ENCODE results near the gene SLC13A3.

SLC13A3 gene

DNA sequence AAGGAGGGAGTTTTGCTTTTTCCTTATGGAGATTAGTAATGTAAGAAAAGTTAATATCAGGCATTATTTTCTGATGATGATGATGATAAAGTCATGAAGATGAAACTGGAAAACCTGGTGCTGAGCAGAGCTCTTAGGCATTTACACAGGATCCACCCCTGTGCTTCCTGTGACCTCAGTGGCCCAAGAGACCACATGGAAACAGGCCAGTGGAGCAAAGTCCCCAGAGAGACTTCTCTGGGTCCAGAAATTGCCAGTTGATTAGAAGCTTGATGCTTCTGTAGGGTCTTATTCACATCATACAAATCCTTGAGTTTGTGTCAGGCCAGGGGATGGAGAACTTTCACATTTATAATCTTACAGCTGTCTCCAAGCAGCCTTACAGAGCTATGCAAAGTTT is 46.1 kb downstream of the SLC13A3 start:
- no peak for DNase-seq (ENCODE audit: low spot score)

GRCh38 chr20:46604551-46605133 is 46.6 kb downstream of the SLC13A3 start:
- DNase-seq (ENCODE audit: low spot score): no peak

GRCh38 chr20:46602429-46602828 is 48.8 kb downstream of the SLC13A3 start:
- no peak for DNase-seq (ENCODE audit: low spot score)

DNA sequence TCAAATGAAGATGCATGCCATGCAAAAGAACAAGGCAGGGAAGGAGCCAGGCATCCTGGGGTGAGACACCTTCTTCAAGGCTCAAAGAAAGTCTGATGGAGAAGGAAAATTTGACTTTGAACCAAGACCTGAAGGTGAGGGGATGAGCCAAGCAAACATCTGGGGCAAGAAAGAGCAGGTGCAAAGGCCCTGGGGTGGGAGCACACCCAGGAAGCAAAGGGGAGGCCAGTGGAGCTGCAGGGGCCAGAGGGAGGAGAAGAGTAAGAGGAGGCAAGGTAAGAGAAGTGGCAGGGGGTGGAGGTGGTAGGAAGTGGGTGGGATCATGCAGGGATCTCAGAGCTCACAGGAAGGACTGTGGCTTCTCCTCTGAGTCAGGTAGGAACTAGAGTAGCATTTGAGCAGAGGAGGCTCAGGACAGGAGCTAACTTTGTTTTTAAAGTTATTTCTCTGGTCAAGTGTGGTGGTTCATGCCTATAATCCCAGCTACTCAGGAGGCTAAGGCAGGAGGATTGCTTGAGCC is 49.6 kb downstream of the SLC13A3 start:
- no peak for DNase-seq (ENCODE audit: low spot score)

GRCh38 chr20:46600286-46600752 is 50.9 kb downstream of the SLC13A3 start:
- no peak for DNase-seq (ENCODE audit: low spot score)

DNA sequence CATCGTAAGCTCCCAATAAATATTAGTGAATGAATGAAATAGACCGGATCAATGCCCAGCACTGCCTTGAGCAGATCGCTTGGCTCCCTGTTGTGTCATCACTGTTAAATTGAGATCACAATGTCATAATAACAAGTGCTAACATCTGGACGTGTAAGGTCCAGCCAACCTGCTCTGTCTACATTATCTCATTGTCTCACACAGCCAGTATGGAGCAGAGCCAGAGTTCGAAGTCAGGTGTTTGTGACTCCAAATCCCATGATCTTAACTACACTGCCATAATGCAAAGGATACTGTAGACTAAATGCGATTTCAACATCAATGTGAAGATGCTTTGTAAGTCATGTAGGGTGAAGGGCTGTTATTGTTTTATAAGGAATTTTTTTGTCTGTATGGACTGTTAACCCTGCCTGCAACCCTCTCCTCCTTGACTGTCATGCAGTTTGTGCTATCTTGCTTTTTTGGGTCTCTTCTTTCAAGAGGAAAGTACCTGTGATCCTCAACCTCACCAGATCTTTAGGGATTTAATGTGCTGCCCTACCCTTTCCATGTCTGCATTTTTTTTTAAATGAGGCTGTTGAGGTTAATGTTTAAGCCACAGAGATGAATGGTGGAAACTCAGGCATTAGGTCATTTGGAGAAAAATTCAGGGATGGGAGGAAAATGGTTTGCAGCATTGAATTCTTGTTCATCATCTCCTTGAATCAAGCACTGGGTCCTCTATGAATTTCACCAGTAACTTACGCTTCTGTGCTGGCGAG is 51.9 kb downstream of the SLC13A3 start:
- DNase-seq (ENCODE audit: low spot score): no peak

- no peak for DNase-seq (ENCODE audit: low spot score)
Observed at GRCh38 chr20:46595933-46596332, 55.3 kb downstream of the SLC13A3 start.

- DNase-seq (ENCODE audit: low spot score): no peak
Observed at GRCh38 chr20:46594725-46595124, 56.5 kb downstream of the SLC13A3 start.

- DNase-seq (ENCODE audit: low spot score): no peak
Observed at GRCh38 chr20:46592580-46593362, 58.5 kb downstream of the SLC13A3 start.

DNA sequence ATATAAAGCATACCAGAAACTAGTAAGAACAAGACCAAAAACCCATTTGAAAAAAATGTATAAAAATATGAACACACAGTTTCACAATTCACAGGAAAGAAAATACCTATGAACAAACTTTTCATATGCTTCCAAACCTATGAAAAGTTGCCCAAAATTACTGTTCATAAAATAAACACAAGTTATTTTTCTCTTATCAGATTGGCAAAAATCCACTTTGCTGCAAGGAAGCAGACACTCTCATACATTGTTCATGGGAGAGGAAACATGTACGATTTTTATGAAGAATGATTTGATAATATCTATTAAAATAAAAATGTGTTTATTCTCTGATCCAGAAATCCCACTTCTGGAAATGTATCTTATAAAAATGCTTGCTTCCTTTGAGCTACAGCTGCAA is 60.8 kb downstream of the SLC13A3 start:
- DNase-seq (ENCODE audit: low spot score): no peak

DNA sequence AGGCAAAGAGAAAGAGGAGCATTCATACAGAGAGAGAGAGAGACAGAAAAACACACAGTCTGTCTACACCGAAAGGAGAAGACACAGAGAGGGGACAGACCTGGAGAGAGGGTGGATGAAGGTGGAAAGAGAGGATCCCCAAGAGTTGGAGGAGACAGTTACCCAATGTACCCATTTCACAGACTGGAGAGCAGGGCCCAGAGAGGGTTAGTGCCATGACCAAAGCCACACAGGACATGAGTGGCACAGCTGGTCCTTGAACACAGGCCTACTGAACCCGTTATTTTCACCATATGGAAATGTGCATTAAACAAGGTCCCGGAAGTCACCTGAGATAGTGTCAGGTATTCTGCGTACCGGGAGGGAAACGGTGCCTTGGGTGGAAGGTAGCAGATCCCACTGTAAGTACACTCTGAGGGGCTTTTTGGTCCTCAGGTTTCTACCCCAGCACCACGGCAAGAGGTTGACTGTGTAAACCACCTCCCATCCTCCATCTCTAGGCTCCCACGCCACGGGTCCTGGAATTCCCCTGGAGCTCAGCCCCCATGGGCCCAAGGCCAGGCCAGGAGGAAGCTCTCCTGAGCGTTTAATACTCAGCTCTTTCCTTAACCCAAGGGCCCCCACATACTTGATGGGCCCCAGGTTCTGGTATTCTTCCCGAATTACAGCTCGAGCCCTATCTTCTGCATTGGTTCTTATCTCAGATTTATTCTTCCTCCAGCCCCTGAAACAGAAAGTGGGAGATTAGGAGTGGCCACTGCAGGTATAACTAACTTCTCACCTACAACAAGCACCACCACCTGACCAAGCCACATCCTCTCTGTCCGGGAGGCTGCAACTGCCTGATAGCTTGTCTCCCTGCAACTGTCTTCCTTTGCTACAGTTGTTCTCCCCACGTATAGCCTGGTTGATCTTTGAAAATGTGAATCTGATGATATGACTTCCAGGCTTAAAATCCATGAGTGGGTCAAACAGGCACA is 62.4 kb downstream of the SLC13A3 start:
- no peak for DNase-seq (ENCODE audit: low spot score)

- no peak for DNase-seq (ENCODE audit: low spot score)
Observed at GRCh38 chr20:46587986-46588385, 63.3 kb downstream of the SLC13A3 start.

DNA sequence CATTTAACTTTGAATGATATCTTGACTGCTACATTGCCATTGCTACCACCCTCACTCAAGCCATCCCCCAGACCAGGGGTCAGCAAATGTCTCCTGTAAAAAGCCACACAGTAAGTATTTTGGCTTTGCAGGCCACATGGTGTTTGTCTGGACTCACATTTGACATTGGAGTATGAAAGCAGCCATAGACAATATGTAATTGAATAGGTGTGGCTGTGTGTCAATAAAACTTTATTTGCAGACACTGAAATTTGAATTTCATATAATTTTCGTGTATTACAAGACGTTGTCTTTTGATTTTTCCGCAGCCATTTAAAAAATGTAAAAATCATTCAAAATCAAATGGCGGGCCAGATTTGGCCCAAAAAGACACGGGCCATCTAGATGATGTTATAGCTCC is 64.5 kb downstream of the SLC13A3 start:
- DNase-seq (ENCODE audit: low spot score): no peak

DNA sequence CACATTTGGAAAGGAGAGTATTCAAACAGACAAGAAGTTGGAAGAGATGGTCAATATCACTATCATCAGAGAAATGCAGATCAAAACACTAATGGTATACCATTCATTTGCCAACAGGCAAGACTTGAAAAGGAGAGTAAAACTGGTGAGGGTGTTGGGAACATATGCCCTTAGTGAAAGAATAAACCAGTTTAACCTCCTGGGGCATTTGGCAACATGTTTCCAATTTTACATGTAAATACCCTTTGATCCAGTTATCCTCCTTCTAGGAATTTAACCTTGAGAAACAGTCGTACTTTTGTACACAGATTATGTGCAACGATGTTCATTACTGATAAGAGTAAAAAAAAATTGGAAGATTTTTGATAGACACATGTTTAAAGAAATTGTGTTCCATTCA is 66.8 kb downstream of the SLC13A3 start:
- no peak for DNase-seq (ENCODE audit: low spot score)

DNA sequence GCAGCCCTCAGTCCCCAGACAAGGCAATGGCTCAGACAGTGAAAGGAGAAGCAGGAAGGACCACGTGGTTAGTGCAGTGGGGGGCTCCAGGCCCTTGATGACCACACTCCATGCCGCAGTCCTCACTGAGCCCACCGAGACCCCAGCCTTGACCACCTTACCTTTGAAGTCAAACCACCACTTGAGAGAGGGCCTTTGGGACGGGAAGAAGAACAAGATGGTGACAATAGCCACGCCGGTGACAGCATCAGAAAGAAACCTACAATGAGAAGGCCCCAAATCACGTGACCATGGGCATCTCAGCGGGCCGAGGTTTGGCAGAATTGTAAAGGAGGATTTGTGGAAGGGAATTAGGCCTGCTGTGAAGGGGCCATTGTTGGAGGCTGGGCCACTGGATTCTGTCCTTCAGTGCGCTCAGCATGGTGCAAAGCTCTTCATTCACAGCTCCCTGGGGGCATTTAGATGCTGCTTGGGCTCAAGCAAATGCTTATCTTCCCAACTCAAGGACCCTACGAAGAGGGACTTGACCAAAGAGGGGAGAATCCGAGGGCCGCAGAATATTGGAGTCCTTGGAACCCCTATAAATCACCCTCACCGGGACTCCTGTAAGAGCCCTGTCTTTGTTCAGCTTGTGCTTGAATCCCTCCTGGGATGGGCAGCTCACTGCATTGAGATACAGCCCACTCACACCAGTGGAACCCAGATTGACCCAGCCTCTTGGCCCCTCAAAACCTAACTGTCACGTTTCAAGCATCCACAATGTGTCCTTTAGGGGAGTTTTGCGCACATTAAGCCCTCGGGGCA is 67.6 kb downstream of the SLC13A3 start:
- DNase-seq (ENCODE audit: low spot score): no peak

DNA sequence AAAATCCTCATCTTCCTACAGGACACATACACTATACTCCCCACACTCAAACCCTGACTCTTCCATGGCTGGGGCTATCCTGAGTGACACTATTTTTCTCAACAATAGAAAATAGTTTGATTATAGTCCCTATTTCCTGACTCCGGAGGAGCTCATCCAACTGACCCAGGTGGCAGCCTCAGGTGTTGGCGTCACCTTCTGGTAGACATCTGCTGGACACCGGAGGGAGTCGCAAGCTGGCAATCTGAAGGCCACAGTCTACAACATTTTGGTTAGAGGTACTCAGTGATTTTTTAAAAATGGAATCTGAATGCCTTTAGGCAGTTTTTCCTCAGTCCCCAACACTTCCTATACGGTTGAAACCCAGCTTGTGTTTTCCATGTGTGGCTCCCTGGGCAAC is 68.6 kb downstream of the SLC13A3 start:
- no peak for DNase-seq (ENCODE audit: low spot score)

DNA sequence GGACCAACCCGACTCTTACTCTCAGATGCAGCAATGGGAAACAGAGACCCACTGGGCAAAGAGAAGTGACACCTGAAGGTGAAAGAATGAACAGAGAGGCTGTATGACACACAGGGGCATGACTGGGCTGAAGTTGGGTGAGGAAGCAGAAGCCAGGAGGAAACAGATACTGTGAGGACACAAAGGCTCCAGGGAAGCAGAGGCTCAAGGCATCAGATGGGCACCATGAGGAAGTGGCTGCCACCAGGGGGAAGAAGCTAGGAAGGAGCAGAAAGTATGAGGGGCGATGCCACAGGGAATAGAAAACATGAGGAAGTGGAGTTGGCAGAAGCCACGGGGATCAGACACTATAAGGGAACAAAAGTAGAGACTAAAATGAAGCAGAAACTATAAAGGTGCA is 69.9 kb downstream of the SLC13A3 start:
- no peak for DNase-seq (ENCODE audit: low spot score)

DNA sequence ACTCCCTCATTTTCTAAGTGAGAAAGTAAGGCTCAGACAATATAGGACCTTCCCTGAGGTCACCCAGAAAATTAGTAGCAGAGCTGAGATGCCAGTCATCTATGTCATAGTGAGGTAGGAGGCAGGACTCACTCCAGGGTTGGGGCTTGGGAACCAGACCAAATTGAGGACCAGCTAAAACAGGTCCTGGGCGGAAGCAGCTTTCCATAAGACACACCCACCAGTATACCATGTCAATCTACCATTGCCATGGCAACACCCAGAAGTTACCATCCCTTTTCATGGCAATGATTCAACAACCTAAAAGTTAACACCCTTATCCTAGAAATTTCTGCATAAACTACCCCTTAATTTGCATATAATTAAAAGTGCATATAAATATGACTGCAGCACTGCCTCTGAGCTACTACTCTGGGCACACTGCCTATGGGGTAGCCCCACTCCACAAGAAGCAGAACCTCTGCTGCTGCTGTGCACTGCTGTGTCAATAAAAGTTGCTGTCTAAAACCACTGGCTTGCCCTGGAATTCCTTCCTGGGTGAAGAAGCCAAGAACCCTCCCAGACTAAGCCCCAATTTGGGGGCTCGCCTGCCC is 70.5 kb downstream of the SLC13A3 start:
- DNase-seq (ENCODE audit: low spot score): no peak

GRCh38 chr20:46578745-46579144 is 72.5 kb downstream of the SLC13A3 start:
- DNase-seq (ENCODE audit: low spot score): no peak

DNA sequence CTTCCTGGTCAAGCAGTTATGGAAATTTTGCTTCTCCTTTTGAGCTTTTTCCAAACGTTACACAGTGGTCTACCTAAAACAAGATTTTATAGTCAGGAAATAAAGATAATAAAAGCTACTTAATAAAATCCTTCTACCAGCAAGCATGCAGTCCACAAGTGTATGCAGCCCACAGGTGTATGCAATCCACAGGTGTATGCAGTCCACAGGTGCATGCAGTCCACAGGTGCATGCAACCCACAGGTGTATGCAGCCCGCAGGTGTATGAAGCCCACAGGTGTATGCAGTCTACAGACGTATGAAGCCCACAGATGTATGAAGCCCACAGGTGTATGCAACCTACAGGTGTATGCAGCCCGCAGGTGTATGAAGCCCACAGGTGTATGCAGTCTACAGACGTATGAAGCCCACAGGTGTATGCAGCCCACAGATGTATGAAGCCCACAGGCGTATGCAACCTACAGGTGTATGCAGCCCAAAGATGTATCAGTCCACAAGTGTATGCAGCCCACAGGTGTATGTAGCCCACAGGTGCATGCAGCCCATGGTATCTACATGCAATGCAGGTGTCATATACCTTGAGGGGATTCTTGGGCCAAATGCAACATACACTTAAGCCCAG is 74.4 kb downstream of the SLC13A3 start:
- DNase-seq (ENCODE audit: low spot score): no peak

Data from D341Med (cell line).